NB4 (cell line): Measurements from ENCODE around the gene GP1BB.

Source experiments
- DNase-seq: peaks from one replicate; pipeline ENCODE4 v3.0.0; 2010; ENCODE audit warnings: low read depth
- H3K4me3 ChIP-seq: one replicate; pipeline ENCODE4 v1.5.1; 2011; ENCODE audit warnings: mild to moderate bottlenecking, low read depth, low read length, moderate library complexity
- MYC ChIP-seq: IDR thresholded peaks from 2 replicates; pipeline ENCODE4 v1.6.1; 2011; ENCODE audit warnings: low read depth, low read length
- POLR2A ChIP-seq: IDR thresholded peaks from 2 replicates; pipeline ENCODE4 v1.6.1; 2011; ENCODE audit warnings: mild to moderate bottlenecking; ENCODE audit not compliant: insufficient read length; ENCODE audit errors: extremely low read depth
- TF ChIP-seq, protein P1 (sequence below): IDR thresholded peaks from 2 replicates; pipeline ENCODE4 v1.6.1; 2011; ENCODE audit warnings: low read depth, low read length
- TF ChIP-seq, protein P2 (sequence below): IDR thresholded peaks from one replicate; pipeline ENCODE4 v1.5.1; 2012; ENCODE audit warnings: low read depth, low read length

The GP1BB gene

DNA sequence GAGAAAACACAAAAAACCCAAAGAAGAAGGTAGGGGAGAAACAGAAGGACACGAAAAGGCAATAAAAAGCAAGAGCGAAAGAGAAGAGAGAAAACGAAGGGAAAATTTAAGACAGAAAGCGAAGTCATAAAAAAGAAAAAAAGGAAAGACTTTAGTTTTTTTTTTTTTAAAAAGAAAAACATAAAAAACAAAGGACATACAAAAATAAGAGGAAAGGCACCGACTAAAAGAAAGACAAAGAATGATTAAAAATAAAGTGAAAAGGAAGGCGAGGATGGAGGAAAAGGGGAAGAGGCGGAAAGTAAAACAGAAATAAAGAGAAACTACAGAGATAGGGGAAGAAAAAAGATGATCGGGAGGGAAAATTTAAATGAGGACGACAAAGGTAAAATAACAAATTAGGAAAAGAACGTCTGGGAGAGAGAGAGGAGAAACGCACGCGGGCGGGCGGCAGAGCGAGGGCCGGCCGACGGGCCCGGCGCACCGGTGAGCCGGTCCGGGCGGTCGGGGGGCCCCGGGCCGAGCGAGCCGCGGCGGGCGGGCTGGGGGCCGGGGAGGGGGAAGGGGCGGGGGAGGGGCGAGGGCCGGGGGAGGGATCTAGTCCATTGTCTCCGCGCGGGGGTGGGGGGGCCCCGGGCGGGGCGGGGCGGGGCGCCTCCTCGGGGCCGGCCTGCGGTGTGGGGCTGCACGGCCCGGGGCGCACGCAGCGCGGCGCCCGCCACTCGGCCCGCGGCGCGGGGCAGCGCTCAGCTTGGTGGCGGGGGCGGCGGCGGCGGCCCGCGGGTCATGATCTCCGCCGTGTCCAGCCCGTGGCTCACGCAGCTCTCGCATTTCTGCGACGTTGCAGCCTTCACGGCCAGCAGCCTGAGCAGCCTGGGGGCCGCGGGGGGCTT lies 37.0 kb downstream of the GP1BB start, which contains the start of gene TBX1:
Gene TBX1 (plus strand): TSS at position 721 of the 893 bp plus-strand sequence. CDS start 66 bp downstream, at position 787.
- TF ChIP-seq POLR2A, result peak; percentile 18
- TF ChIP-seq, protein P1, sequence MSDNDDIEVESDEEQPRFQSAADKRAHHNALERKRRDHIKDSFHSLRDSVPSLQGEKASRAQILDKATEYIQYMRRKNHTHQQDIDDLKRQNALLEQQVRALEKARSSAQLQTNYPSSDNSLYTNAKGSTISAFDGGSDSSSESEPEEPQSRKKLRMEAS, result no peak
- no peak for TF ChIP-seq MYC
- TF ChIP-seq, protein P2, sequence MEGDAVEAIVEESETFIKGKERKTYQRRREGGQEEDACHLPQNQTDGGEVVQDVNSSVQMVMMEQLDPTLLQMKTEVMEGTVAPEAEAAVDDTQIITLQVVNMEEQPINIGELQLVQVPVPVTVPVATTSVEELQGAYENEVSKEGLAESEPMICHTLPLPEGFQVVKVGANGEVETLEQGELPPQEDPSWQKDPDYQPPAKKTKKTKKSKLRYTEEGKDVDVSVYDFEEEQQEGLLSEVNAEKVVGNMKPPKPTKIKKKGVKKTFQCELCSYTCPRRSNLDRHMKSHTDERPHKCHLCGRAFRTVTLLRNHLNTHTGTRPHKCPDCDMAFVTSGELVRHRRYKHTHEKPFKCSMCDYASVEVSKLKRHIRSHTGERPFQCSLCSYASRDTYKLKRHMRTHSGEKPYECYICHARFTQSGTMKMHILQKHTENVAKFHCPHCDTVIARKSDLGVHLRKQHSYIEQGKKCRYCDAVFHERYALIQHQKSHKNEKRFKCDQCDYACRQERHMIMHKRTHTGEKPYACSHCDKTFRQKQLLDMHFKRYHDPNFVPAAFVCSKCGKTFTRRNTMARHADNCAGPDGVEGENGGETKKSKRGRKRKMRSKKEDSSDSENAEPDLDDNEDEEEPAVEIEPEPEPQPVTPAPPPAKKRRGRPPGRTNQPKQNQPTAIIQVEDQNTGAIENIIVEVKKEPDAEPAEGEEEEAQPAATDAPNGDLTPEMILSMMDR, result no peak
- peak within 1 kb of the TSS; percentile 76 for H3K4me3 ChIP-seq
- DNase-seq, result peak; percentile 44

DNA sequence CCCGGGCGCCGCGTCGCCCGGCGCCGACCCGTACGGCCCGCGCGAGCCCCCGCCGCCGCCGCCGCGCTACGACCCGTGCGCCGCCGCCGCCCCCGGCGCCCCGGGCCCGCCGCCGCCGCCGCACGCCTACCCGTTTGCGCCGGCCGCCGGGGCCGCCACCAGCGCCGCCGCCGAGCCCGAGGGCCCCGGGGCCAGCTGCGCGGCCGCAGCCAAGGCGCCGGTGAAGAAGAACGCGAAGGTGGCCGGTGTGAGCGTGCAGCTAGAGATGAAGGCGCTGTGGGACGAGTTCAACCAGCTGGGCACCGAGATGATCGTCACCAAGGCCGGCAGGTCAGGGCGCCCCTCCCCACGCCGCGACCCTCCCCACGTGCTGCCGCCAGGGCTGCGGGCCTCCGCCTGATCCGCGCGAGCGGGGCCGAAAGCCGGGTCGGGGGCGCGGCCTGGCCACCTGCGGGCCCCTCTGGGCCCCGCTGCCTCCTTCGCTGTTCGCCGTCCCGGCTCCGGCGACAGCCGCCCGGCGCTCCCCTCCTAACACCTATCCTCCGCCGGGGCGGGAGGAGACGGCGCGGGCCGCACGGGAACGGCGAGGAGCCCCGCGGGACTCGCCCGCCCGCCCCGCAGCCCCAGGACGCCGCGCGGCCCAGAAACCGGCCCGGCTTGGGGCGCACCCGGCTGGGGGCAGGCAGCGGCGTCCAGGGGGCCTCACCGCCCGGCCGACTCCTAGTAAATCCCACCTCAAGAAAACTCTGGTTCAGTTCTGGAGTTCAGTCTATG lies 37.8 kb downstream of the GP1BB start:
- peak; percentile 44 for DNase-seq
- TF ChIP-seq, protein P1, result no peak
- TF ChIP-seq, protein P2, result no peak
- TF ChIP-seq MYC (no peak), POLR2A (no peak)
- H3K4me3 ChIP-seq, result peak overlapping the region; percentile 76

DNA sequence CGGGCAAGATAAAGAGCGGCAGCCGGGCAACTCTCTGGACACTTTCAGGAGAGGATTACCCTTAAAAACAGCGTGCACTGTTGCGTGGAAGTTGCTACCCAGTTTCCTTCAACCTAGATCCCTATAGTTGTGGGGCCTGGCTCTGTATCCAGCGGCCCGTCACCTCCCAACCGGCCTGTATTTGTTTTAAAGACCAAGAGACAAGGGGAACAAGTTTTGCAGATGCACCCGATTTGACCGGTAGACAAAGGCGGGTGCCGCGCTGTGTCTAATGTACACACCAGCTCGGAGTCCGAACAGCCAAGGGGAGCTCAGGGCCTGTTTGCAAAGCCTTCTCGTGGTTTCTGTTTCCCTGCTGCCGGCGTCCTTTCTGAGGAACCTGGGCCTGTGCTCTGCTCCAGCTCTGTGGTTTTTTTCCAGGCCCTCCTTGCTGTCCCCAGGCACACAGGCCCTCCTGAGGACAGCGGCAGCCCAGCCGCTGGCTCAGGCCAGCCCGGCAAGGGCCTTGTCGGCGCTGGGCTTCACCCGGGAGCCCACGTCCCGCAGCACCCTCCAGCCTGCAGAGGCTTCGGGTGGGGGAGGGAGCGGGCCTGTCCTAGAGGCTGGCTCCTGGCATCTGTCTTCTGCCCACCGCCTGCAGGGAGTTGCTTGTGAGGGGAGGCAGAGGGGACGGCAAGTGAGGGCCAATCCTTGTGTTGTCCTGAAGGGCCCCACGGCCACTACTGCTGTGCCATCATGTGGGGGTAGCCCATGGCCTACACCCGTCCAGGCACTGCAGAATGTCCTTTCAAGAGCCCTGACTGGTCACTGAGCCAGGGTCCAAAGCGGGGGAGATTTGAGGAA lies 38.6 kb downstream of the GP1BB start:
- DNase-seq, result peak; percentile 85
- peak overlapping the region; percentile 76 for H3K4me3 ChIP-seq
- TF ChIP-seq, protein P2, result no peak
- TF ChIP-seq, protein P1, result no peak
- TF ChIP-seq POLR2A, result no peak
- no peak for TF ChIP-seq MYC

DNA sequence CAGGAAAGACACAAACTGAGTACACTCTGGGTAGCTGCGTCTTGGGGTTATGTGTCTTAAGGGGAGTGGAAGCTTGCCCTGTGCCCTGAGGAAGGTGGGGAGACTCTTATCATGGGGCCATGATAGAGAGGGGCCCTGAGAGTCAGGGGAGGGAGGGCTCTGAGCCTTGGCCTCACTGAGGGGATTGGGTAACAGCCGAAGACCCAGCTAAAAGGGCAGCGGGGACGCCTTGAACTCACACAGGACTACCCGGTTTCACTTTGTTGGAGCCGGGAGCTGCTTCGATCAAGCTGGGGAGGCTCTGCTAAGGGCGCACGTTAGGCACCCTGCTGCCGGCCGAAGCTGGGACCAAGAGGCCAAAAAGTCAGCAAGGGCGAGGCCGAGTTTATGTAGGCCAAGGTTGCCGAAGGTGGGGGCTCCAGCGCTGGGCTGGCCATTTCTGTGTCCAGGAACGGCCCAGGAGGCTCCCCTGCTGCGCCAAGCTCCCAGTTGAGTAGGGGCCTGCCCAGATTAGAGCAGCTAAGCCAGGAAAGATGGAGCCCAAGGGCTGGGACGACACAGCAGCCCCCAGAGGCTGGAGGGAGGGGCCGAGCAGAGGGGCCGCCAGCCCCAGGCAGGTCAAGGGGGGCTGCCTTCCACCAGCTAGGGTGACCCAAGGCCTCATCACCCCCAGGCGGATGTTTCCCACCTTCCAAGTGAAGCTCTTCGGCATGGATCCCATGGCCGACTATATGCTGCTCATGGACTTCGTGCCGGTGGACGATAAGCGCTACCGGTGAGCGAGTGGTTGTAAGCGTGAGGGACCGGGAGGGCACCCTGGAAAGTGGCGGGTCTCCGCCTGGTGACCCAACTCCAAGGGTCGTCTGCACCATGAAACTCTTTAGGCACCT lies 39.5 kb downstream of the GP1BB start:
- TF ChIP-seq MYC (no peak), POLR2A (no peak)
- TF ChIP-seq, protein P2, result no peak
- TF ChIP-seq, protein P1, result no peak
- H3K4me3 ChIP-seq, result peak overlapping the region; percentile 76
- no peak for DNase-seq
